ENCODE data around the gene MTX3.

The MTX3 gene

DNA sequence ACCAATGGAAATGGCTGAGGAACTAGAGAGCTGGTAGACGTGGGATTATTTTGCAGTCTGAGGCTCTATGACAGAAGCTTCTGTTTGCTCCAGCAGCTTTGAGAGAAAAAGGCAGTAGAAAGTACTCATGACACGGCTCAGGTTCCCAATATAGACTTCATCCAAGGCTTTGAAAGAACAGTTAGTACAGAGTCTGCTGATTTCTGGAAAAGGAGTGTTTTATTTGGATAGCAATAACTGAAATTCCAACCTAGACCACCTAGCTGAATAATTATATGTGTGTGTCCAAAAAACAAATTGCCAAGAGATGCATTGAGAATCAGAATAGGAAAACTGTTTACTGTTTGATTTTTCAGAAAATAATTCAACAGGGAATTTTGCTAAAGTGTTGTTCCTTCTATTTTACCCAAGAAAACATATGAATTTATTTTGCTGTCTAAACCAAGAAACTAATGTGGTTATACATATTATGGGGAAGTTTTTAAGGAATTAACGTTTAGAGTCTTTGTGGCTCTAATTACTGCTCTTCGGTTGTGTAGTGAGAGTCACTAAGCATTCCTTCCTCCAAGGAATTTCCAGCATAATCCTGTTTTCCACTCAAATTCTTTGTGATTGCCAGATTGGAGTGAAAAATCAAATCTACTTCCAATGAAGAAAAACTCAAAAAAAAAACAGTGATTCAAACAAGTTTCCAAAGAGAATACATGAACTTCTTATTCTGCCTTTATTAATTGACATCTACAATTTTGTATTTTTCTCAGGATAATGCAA, 18.1 kb upstream of the MTX3 start:
- TF ChIP-seq, protein P1, sequence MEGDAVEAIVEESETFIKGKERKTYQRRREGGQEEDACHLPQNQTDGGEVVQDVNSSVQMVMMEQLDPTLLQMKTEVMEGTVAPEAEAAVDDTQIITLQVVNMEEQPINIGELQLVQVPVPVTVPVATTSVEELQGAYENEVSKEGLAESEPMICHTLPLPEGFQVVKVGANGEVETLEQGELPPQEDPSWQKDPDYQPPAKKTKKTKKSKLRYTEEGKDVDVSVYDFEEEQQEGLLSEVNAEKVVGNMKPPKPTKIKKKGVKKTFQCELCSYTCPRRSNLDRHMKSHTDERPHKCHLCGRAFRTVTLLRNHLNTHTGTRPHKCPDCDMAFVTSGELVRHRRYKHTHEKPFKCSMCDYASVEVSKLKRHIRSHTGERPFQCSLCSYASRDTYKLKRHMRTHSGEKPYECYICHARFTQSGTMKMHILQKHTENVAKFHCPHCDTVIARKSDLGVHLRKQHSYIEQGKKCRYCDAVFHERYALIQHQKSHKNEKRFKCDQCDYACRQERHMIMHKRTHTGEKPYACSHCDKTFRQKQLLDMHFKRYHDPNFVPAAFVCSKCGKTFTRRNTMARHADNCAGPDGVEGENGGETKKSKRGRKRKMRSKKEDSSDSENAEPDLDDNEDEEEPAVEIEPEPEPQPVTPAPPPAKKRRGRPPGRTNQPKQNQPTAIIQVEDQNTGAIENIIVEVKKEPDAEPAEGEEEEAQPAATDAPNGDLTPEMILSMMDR (IDR thresholded peaks at IDR 0.05; ENCODE audit: low read depth, low read length, missing control alignments): no peak
- H3K4me3 ChIP-seq (ENCODE audit: low read depth, low read length): no peak overlapping the region
- no peak for DNase-seq (ENCODE audit: low read depth)

GRCh38 chr5:80002677-80003076, 11.6 kb upstream of the MTX3 start:
- no peak overlapping the region for H3K4me3 ChIP-seq (ENCODE audit: low read depth, low read length)
- DNase-seq (ENCODE audit: low read depth): no peak
- TF ChIP-seq, protein P1 (IDR thresholded peaks at IDR 0.05; ENCODE audit: low read depth, low read length, missing control alignments): no peak

GRCh38 chr5:79999722-80000121, 8.7 kb upstream of the MTX3 start:
- TF ChIP-seq, protein P1 (IDR thresholded peaks at IDR 0.05; ENCODE audit: low read depth, low read length, missing control alignments): no peak
- H3K4me3 ChIP-seq (ENCODE audit: low read depth, low read length): no peak overlapping the region
- no peak for DNase-seq (ENCODE audit: low read depth)

DNA sequence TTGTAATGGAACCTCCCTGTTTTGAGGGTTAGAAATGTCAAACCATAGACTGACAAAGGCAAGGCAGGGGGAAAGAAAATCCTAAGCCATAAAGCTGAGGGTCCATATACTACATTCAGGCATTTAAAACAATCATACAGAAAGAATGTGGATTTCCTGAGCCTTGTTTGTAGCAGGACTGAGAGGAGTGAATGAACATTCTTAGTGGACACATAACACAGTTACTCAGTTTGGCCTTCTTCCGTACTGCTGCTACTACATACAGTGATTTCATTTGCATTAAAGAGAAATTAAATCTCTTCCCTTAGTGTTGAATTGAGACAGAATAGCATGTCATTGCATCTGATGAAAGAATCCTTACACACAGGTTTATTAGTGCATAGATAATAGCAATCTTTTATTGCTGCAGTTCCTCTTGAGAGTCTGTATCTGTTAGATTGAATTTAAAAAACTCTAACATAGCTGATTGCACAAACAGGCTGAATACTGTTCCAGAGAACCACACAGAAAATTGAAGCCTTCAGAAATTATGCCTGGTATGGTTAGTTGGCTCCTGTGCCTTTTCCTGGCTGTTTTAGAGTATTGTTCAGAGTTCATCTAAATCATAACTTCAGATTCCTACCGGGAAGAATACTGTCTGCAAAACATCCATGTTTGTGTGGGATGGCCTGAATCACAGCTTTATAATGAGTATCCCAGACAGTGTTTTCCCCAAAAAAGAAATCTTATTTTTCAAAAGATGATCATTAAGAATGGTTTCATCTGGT, 2.0 kb upstream of the MTX3 start:
- TF ChIP-seq, protein P1 (IDR thresholded peaks at IDR 0.05; ENCODE audit: low read depth, low read length, missing control alignments): no peak
- H3K4me3 ChIP-seq (ENCODE audit: low read depth, low read length): no peak overlapping the region
- no peak for DNase-seq (ENCODE audit: low read depth)

DNA sequence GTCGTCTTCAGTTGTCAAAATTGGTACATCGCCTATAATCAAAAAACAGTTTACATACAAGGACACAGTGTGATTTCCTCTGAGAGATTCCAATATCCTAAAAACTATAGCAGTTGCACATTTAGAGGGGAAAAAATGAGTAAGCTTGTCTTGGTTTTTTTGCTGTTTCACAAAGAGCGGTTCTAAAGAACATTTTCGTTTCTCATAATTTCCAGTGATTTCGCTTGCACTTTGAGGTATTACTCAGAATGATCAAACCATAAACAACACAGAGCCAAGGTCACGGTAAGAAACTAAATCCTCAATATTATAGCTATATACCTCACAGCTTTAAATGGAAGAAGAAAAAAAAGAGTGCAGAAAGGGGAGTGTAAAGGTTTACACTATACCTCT, 861 bp downstream of the MTX3 start:
- DNase-seq (ENCODE audit: low read depth): peak; percentile 44
- peak overlapping the region; percentile 95 for H3K4me3 ChIP-seq (ENCODE audit: low read depth, low read length)
- TF ChIP-seq, protein P1 (IDR thresholded peaks at IDR 0.05; ENCODE audit: low read depth, low read length, missing control alignments): no peak

DNA sequence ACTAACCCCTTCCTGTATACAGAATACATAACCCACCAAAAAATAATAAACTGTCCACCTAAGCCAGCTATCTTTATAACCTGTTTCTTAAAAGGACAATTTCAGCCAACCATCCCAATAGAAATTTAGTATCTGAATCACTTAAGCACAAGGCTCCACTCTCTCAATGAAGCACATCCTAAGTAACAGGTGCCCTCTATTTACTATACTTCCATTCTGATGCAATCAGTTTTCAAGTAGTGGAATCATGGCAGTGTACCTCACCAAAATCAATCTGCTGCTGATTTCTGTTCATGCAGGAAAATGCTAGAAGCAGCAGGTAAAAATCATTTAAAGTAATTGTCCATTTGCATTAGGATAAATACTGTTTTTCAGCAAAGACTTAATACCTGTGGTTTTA, 4.8 kb downstream of the MTX3 start:
- no peak for DNase-seq (ENCODE audit: low read depth)
- TF ChIP-seq, protein P1 (IDR thresholded peaks at IDR 0.05; ENCODE audit: low read depth, low read length, missing control alignments): no peak
- no peak overlapping the region for H3K4me3 ChIP-seq (ENCODE audit: low read depth, low read length)
